HG03135 (cell line): ENCODE results near the gene IGDCC3.
"Not testable (repeated sequence)": the region's sequence is repeated elsewhere in the genome, so short reads cannot be mapped to it uniquely, and the experiment has no call there.

Source experiments
- ATAC-seq: cut with Tn5 transposase; IDR thresholded peaks from one replicate; pipeline ENCODE4 v1.9.1; 2021; ENCODE audit warnings: mild to moderate bottlenecking, moderate library complexity; ENCODE audit not compliant: unreplicated experiment

The IGDCC3 gene

DNA sequence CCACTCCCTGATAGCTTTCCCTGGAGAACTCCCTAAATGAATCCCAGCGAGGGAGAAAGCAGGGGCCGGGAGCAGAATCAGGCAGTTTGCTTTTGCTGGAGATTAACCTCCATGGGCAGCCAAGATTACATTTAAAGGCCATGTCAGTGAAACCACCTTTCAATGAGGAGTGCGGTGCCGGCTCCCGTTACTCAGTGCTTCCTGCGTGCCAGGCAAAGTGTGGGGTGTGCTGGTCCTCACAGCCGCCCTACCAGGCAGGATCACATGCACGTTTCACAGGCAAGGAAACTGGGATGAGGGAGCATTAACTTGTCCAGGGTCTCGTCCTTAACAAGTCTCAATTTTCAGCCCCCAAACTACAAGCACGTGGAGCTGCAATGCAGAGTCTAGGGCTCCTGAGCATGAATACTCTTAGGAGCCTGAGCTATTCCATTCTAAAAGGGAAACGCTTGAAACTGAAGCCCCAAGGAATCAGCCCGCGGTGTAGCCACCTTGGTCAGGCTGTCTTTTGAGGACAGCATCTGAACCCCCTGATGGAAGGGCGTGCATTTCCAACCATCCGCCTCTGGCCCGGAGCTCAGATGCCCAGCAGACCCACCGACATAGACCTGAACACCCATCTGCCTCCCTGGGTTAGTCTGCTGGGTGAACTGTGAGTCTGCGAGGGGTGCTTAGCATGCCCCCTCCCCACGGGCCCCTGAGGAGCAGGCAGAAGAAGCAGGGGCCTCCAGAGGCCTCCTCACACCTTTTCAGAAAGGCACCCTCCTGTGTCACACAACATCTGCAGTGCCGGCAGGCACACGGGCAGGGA lies 5.6 kb downstream of the IGDCC3 start:
- ATAC-seq, result no peak

DNA sequence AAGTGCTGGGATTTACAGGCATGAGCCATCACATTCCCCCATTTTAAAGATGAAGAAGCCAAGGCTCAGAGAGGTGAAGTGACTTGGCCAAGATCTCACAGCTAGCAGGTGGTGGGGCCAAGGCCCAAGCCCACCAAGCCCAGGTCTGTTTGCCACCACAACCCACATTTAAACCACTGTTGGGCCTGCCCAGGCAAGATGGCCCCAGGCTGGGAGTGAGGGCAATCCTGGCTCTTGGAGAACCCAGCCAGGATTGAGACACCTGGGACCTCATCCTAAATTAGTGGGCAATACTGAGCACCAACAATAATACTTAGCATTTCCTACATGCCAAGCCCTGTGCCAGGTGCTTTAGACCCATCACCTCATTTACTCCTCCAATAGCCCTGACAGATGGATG lies 6.9 kb downstream of the IGDCC3 start:
- ATAC-seq, result no peak

DNA sequence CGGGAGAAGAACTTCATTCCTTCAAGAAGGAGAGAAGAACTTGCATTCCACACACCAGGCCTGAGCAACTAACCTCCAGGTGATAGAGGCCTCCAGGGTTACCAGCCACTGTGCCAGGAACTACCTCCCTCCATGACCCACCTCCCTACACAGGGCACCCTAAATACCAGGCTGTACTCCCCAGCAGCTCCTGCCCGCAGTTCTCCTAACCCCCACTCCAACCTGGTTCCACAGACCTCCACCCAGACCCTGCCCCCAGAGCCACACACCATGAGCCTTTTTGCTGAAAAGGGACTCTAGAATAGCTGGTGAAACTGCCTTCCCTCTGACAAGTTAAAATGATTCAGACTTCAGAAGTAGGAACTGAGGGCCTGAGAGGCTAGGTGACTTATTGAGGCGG lies 8.2 kb downstream of the IGDCC3 start:
- ATAC-seq, result no peak

- no peak for ATAC-seq
Observed at GRCh38 chr15:65369212-65369547, 8.6 kb downstream of the IGDCC3 start.

DNA sequence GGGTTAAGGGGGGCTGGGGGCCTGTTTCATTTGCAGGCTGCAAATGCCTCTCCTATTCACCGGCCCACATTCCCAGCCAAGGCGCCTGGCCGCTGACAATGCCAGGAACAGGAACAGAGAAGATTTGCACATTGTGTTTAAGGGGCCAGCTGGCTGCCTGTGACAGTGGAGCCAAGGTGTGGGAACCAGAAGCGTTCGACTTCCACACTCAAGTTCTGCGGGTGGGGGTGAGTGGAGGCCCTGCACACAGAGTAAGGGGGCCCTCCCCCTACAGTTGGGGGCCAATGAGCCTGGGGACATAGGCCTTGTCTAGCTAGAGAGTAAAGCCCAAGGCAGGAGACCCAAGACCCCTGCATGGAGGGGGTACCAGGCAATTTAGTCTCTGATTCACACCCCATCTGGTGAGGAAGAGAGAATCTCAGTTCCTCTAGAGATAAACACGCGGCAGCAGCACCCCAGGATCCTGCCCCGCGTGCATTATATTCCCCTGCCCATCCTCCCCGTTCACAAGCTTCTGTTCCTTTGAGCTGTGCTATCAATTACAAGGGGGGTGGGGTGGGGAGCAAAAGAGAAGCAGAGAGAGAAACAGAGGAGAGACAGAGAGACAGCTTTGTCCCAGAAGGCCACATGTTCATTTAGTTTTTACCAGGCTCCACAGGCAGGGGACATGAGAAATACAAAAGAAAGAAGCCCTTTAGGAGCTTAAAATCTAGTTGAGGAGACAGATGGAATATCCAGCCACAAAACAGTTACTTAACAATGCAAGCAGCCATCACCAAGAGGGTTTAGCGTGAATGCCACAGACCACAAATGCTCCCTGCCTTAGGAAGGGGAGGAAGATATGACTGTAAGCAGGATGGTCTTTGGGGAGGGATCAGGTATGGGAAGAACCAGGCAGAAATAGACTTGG lies 9.2 kb downstream of the IGDCC3 start:
- ATAC-seq, result no peak

GRCh38 chr15:65366122-65366892 lies 11.5 kb downstream of the IGDCC3 start:
- no peak for ATAC-seq

GRCh38 chr15:65365229-65365628 lies 12.6 kb downstream of the IGDCC3 start:
- no peak for ATAC-seq

GRCh38 chr15:65363766-65364165 lies 14.0 kb downstream of the IGDCC3 start:
- no peak for ATAC-seq

DNA sequence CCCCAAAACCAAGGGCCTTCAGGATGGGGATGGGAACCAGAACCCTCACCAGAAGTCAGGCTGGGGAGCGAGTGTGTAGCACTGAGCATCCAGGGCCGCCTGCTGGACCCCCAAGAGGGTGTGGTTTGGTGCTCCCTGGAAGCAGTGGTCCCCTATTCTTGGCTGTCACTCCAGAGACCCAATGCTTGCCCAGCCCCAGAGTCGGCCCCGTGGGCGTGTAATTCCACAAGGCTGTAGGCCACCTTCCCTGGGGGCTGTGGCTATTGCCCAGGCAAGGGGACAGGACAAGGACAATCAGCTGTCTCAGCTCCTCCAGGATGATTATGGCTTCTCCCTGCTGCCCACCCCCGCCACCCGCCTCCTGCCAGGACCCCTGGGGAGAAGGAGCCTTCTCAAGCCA lies 14.5 kb downstream of the IGDCC3 start:
- ATAC-seq, result no peak

DNA sequence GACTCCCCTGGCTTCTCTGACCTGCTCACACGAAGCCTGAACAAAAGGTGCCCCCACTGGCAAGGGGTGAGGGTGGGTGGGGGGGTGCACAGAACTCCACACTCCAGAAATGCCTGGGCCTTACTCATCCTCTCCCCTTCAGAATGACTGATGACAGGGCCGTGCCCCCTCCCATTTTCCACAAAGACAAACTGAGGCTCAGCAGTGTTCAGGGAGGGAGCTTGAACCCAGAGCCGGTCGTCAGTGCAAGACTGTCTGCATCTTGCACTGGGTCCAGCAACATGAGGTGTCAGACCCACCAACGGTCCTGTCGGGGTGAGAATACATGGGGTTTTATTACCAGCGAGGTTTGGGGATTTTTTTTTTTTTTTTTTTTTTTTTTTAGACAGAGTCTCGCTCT lies 15.3 kb downstream of the IGDCC3 start:
- ATAC-seq, result no peak

GRCh38 chr15:65361708-65362459 lies 15.9 kb downstream of the IGDCC3 start:
- ATAC-seq, result no peak

DNA sequence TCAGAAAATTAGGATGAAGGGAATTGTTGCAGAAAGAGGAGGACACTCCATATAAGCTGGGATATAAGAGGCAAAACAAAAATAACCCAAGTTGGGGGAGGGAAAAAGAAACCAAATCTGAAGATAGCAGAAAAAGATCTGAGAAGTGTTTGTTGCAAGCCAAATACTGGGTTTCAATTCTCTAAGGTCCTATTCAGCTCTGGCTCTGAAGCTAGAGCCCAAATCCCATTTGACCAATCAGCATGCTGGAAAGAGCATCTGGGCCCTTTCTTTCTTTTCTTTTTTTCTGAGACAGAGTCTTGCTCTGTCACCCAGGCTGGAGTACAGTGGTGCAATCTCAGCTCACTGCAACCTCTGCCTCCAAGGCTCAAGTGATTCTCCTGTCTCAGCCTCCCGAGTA lies 17.3 kb downstream of the IGDCC3 start:
- ATAC-seq, result no peak

GRCh38 chr15:65355988-65356353 lies 21.8 kb downstream of the IGDCC3 start:
- ATAC-seq, result no peak

- no peak for ATAC-seq
Observed at GRCh38 chr15:65355173-65355987, 22.4 kb downstream of the IGDCC3 start.

GRCh38 chr15:65354835-65355172 lies 23.0 kb downstream of the IGDCC3 start:
- no peak for ATAC-seq

DNA sequence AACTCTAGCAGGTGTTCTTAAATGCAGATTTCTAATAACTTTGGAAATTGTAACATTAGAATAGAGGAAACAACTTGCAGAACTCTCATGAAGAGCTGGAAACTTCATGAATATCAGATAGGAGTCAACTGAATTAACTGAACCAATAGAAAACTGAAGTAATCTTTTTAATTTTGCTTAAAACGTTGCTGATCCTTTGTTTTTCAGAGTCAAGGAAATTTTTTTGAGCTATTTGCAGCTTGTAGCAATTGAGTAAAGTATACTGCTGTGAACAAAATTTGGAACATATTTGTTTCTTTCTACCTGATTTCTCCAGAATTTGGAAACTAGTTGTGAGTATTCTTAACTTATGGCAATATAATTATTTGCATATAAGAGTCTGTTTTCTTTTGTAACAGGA lies 25.8 kb downstream of the IGDCC3 start:
- ATAC-seq, result not testable (repeated sequence)

- no peak for ATAC-seq
Observed at GRCh38 chr15:65349338-65349737, 28.5 kb downstream of the IGDCC3 start.

DNA sequence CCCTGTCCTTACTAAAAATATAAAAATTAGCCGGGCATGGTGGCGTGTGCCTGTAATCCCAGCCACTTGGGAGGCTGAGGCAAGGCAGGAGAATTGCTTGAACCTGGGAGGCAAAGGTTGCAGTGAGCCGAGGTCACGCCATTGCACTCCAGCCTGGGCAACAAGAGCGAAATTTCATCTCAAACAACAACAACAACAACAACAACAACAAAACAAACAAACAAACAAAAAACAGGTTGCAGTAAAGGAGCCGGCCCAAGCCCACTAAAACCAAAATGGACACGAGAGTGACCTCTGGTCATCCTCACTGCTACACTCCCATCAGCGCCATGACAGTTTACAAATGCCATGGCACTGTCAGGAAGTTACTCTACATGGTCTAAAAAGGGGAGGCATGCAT lies 30.0 kb downstream of the IGDCC3 start:
- ATAC-seq, result not testable (repeated sequence)

DNA sequence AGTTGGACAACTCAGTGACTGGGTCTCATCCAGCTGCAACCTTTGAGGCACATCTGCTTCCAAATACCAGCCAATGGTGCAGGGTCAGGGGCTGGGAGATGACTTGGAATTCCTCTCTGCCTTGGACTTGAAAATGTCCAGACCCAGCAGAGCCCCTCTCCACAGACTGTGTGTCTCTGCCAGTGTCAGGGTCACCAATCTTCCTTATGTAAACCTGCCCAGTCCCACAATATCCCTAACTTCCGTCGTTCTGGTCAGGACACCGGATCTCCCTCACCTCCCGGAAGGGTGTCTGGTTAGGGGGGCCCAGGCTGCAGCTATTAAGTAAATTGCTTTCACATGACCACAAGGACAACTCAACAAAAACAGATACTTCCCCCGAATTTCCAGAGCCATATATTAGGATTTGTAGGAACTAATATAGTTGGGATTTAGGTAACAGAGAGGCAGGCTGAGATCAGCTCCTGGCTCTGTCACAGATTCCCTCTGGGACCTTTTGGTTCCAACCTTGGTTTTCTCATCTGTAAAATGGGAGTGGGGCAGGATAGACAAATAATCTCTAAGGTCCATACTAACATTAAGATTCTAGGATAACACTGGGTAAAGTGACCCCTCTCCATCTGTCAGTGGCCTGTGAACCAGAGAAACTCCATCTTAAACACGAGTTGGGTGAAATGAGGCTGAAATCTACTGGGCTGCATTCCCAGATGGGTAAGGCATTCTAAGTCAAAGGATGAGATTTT lies 30.8 kb downstream of the IGDCC3 start:
- ATAC-seq, result no peak
